Measurements from ENCODE around the gene MYL11.

DNA sequence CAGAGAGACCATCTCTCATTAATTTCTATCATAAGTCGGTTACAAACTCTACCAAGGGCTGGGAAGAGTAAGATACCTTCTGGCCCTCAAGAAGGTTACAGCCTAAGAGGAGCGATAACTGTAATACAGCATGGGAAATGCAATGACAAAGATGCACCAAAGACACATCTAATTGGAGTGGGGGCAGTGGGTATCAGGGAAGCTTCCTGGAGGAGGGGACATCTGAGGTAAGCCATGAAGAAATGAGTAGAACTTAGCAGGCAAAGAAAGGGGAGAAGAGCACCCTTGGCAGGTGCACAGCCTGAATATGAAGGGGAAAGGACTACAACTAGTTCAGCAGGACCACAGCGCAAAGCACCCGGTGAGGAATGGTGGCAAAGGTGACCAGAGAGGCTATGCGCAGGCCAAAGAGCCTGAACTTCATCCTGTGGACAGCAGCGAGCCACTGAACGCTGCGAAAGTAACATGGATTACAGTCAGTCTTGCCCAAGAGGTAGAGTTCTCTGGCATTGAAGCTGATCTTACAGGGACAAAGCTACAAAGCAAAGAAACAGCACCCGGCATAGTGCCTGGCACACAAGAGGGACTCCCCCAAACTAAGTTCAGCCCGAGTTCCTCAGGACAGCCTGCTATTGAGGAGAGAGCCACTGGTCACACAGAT is 7.1 kb upstream of the MYL11 start:
- TF ChIP-seq, protein P1, sequence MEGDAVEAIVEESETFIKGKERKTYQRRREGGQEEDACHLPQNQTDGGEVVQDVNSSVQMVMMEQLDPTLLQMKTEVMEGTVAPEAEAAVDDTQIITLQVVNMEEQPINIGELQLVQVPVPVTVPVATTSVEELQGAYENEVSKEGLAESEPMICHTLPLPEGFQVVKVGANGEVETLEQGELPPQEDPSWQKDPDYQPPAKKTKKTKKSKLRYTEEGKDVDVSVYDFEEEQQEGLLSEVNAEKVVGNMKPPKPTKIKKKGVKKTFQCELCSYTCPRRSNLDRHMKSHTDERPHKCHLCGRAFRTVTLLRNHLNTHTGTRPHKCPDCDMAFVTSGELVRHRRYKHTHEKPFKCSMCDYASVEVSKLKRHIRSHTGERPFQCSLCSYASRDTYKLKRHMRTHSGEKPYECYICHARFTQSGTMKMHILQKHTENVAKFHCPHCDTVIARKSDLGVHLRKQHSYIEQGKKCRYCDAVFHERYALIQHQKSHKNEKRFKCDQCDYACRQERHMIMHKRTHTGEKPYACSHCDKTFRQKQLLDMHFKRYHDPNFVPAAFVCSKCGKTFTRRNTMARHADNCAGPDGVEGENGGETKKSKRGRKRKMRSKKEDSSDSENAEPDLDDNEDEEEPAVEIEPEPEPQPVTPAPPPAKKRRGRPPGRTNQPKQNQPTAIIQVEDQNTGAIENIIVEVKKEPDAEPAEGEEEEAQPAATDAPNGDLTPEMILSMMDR (IDR thresholded peaks at IDR 0.05) = no peak
- TF ChIP-seq POLR2AphosphoS5 (IDR thresholded peaks at IDR 0.05) = no peak
